SU-DHL-6 (cell line): ENCODE results near the gene DCLK1.

ENCODE experiments used
- CTCF ChIP-seq: fragments of 200-600 bp; sonication (generic); IDR thresholded peaks from one replicate; pipeline ENCODE4 v1.5.1; 2017; ENCODE audit warnings: antibody characterized with exemption, mild to moderate bottlenecking, low read length, moderate library complexity; ENCODE audit not compliant: insufficient read depth, poor library complexity, severe bottlenecking
- EZH2phosphoT487 ChIP-seq: fragments of 200-600 bp; sonication (generic), shearing (Covaris generic); conservative IDR thresholded peaks from 2 replicates; pipeline ENCODE4 v1.6.1; 2018; ENCODE audit warnings: mild to moderate bottlenecking, antibody characterized with exemption, low read length, moderate library complexity, mixed read lengths

GRCh38 chr13:36096461-36097416 is 34.4 kb downstream of the DCLK1 start:
- TF ChIP-seq CTCF, result no peak
- TF ChIP-seq EZH2phosphoT487, result no peak
